H9 (cell line): ENCODE results near the gene DNASE1L1. TPM values are rescaled to one million over a fixed set of nuclear protein-coding genes. Genes with fewer than 3 reads are reported as not detected.

Experiments
- DNase-seq: peaks from one replicate; pipeline ENCODE4 v3.0.0-alpha.2; 2017
- H2AFZ ChIP-seq: one replicate; pipeline ENCODE4 v1.6.1; 2013; ENCODE audit warnings: mild to moderate bottlenecking, low read length, control low read depth, moderate library complexity
- H2AK5ac ChIP-seq: 2 replicates; pipeline ENCODE4 v1.6.1; 2013; ENCODE audit warnings: low read length, control low read depth, mixed read lengths; ENCODE audit not compliant: insufficient read length
- H2BK120ac ChIP-seq: one replicate; pipeline ENCODE4 v1.6.1; 2013; ENCODE audit warnings: low read depth, mild to moderate bottlenecking, low read length, control low read depth, inconsistent platforms; ENCODE audit not compliant: poor library complexity, severe bottlenecking
- H2BK12ac ChIP-seq: 2 replicates; pipeline ENCODE4 v1.6.1; 2013; ENCODE audit warnings: low read length, control low read depth, mixed read lengths, low read depth; ENCODE audit not compliant: insufficient read length
- H2BK15ac ChIP-seq: 2 replicates; pipeline ENCODE4 v1.6.1; 2013; ENCODE audit warnings: low read depth, low read length, control low read depth
- H2BK20ac ChIP-seq: one replicate; pipeline ENCODE4 v1.6.1; 2013; ENCODE audit warnings: low read depth, mild to moderate bottlenecking, low read length, control low read depth, inconsistent platforms; ENCODE audit not compliant: poor library complexity, severe bottlenecking
- H2BK5ac ChIP-seq: 2 replicates; pipeline ENCODE4 v1.6.1; 2013; ENCODE audit warnings: low read length, control low read depth, mixed read lengths; ENCODE audit not compliant: insufficient read length
- H3K14ac ChIP-seq: 2 replicates; pipeline ENCODE4 v1.6.1; 2013; ENCODE audit warnings: low read length, control low read depth; ENCODE audit not compliant: insufficient read depth
- H3K18ac ChIP-seq: 2 replicates; pipeline ENCODE4 v1.6.1; 2013; ENCODE audit warnings: low read depth, mild to moderate bottlenecking, mixed read lengths, low read length, control low read depth; ENCODE audit not compliant: insufficient read length
- H3K23ac ChIP-seq: 2 replicates; pipeline ENCODE4 v1.6.1; 2013; ENCODE audit warnings: low read length, control low read depth, mixed read lengths, low read depth; ENCODE audit not compliant: insufficient read length
- H3K23me2 ChIP-seq: 2 replicates; pipeline ENCODE4 v1.6.1; 2013; ENCODE audit warnings: low read depth, mild to moderate bottlenecking, mixed read lengths, low read length, control low read depth; ENCODE audit not compliant: insufficient read length, poor library complexity, severe bottlenecking
- H3K27ac ChIP-seq: 2 replicates; pipeline ENCODE4 v1.5.1; 2013; ENCODE audit warnings: low read length, control low read depth, mixed read lengths, low read depth; ENCODE audit not compliant: insufficient read length
- H3K27me3 ChIP-seq: 2 replicates; pipeline ENCODE4 v1.6.1; 2013; ENCODE audit warnings: low read length, control low read depth, inconsistent platforms; ENCODE audit not compliant: insufficient read depth
- H3K4ac ChIP-seq: 2 replicates; pipeline ENCODE4 v1.6.1; 2013; ENCODE audit warnings: low read depth, mild to moderate bottlenecking, control low read depth, inconsistent platforms, low read length, moderate library complexity
- H3K4me1 ChIP-seq: 2 replicates; pipeline ENCODE4 v1.6.1; 2013; ENCODE audit warnings: low read length, control low read depth, inconsistent platforms; ENCODE audit not compliant: insufficient read depth
- H3K4me2 ChIP-seq: 2 replicates; pipeline ENCODE4 v1.6.1; 2013; ENCODE audit warnings: low read length, control low read depth, mixed read lengths; ENCODE audit not compliant: insufficient read length, insufficient read depth
- H3K56ac ChIP-seq: 2 replicates; pipeline ENCODE4 v1.6.1; 2013; ENCODE audit warnings: low read depth, mild to moderate bottlenecking, mixed read lengths, low read length, control low read depth; ENCODE audit not compliant: insufficient read length
- H3K79me1 ChIP-seq: 2 replicates; pipeline ENCODE4 v1.6.1; 2013; ENCODE audit warnings: low read depth, mild to moderate bottlenecking, moderate library complexity, low read length, control low read depth, inconsistent platforms; ENCODE audit not compliant: insufficient read depth, poor library complexity, severe bottlenecking
- H3K79me2 ChIP-seq: 2 replicates; pipeline ENCODE4 v1.6.1; 2013; ENCODE audit warnings: low read length, control low read depth, inconsistent platforms; ENCODE audit not compliant: insufficient read depth
- H3K9ac ChIP-seq: 2 replicates; pipeline ENCODE4 v1.6.1; 2013; ENCODE audit warnings: low read length, control low read depth, mixed read lengths; ENCODE audit not compliant: insufficient read length; ENCODE audit errors: extremely low read depth
- H3K9me3 ChIP-seq: one replicate; pipeline ENCODE4 v1.6.1; 2013; ENCODE audit warnings: low read depth, low read length, inconsistent platforms; ENCODE audit not compliant: control insufficient read depth
- H3T11ph ChIP-seq: one replicate; pipeline ENCODE4 v1.6.1; 2013; ENCODE audit warnings: mild to moderate bottlenecking, low read length, control low read depth, inconsistent platforms
- H4K20me1 ChIP-seq: one replicate; pipeline ENCODE4 v1.6.1; 2013; ENCODE audit not compliant: control insufficient read depth, insufficient read length, insufficient read depth
- H4K5ac ChIP-seq: 2 replicates; pipeline ENCODE4 v1.6.1; 2013; ENCODE audit warnings: low read depth, mild to moderate bottlenecking, mixed read lengths, low read length, control low read depth; ENCODE audit not compliant: insufficient read length
- H4K8ac ChIP-seq: replicated peaks from 2 replicates; pipeline ENCODE4 v1.6.1; 2013; ENCODE audit warnings: low read length, control low read depth, mixed read lengths, low read depth; ENCODE audit not compliant: insufficient read length
- H4K91ac ChIP-seq: 2 replicates; pipeline ENCODE4 v1.6.1; 2013; ENCODE audit warnings: low read depth, mild to moderate bottlenecking, moderate library complexity, mixed read lengths, low read length, control low read depth; ENCODE audit not compliant: insufficient read length
- H3K27ac Mint-ChIP-seq, 3 experiments: 2 replicates in 2 of 3; 3 replicates in 1 of 3; pipeline ENCODE4 v1.8.0; 2020 to 2021; ENCODE audit warnings: mixed read lengths in 3 of 3, mild to moderate bottlenecking in 1 of 3, moderate library complexity in 1 of 3
- H3K27me3 Mint-ChIP-seq: 2 replicates; pipeline ENCODE4 v1.8.0; 2021; ENCODE audit warnings: low read depth, mild to moderate bottlenecking, moderate library complexity, mixed read lengths
- H3K36me3 Mint-ChIP-seq, 3 experiments: 2 replicates in 2 of 3; 3 replicates in 1 of 3; pipeline ENCODE4 v1.8.0; 2020 to 2021; ENCODE audit warnings: low read depth in 3 of 3, mixed read lengths in 3 of 3; ENCODE audit not compliant: insufficient read depth in 1 of 3
- H3K4me1 Mint-ChIP-seq, 2 experiments: 2 replicates each; pipeline ENCODE4 v1.8.0; 2020; ENCODE audit warnings: mixed read lengths in 2 of 2
- H3K4me3 Mint-ChIP-seq, 2 experiments: 2 replicates in 1 of 2; 3 replicates in 1 of 2; pipeline ENCODE4 v1.8.0; 2020 to 2021; ENCODE audit warnings: mild to moderate bottlenecking in 2 of 2, mixed read lengths in 2 of 2, moderate library complexity in 1 of 2
- H3K9me3 Mint-ChIP-seq, 2 experiments: 2 replicates in 1 of 2; 3 replicates in 1 of 2; pipeline ENCODE4 v1.8.0; 2020; ENCODE audit warnings: mild to moderate bottlenecking in 2 of 2, mixed read lengths in 2 of 2, moderate library complexity in 1 of 2
- CTCF ChIP-seq: fragments of 200-600 bp; sonication (generic); conservative IDR thresholded peaks from 3 replicates; pipeline ENCODE4 v1.8.0; 2021; ENCODE audit warnings: antibody characterized with exemption, mild to moderate bottlenecking
- WGBS: extraction: QIAGEN DNeasy Blood & Tissue Kit; methylation state at CpG from one replicate; pipeline ENCODE4 v1.1.7; 2013; ENCODE audit warnings: missing lambda C conversion rate, low lambda C conversion rate, mixed read lengths; ENCODE audit not compliant: insufficient read length; ENCODE audit errors: extremely low coverage; 5-methylcytosine and 5-hydroxymethylcytosine counted together
- total RNA-seq: library from RNA; stranded (reverse); gene quantifications from 2 replicates; pipeline ENCODE4 v1.2.1, GENCODE V29; 2021

DNASE1L1 gene
- total RNA-seq, 1 experiment from 2014 or later = 14.5 TPM

GRCh38 chrX:154365052-154365600, 43.9 kb downstream of the DNASE1L1 start:
- DNase-seq = no peak
- H3K18ac ChIP-seq = no peak overlapping the region
- Mint-ChIP-seq H3K27me3 (peaks cover 8% of the 10 kb centered on the region), H3K9me3 (peaks cover 47 to 66% of the 10 kb centered on the region in 2 experiments), H3K4me3 (no peak overlapping the region), H3K4me1 (0 out of 4 replicates have a peak, but pooled peaks cover 0 to 5% of the 10 kb centered on the region in 2 experiments), H3K36me3 (peaks cover 41 to 79% (median 78%) of the 10 kb centered on the region in 3 experiments), H3K27ac (0 out of 7 replicates have a peak overlapping the region, but pooled peaks of 1 of the 3 experiments have one; percentile 34)
- no CpG with 5 or more reads among the region's 20 CpGs for WGBS
- no peak overlapping the region for H3K4me2 ChIP-seq
- no peaks in the 10 kb centered on the region for H3K27me3 ChIP-seq
- H2BK5ac ChIP-seq = no peak overlapping the region
- H3K27ac ChIP-seq = no peak overlapping the region
- H3K14ac ChIP-seq = no peak overlapping the region
- H3K23ac ChIP-seq = no peak overlapping the region
- no peak overlapping the region for H2BK12ac ChIP-seq
- no peaks in the 10 kb centered on the region for H3K79me1 ChIP-seq
- H2AFZ ChIP-seq = no peak overlapping the region
- H3K9me3 ChIP-seq = peaks cover 9% of the 10 kb centered on the region
- no peak overlapping the region for H2BK20ac ChIP-seq
- no peak overlapping the region for H3K4ac ChIP-seq
- no peak overlapping the region for H3T11ph ChIP-seq
- no peak overlapping the region for H3K56ac ChIP-seq
- H2BK120ac ChIP-seq = no peak overlapping the region
- H4K91ac ChIP-seq = no peak overlapping the region
- H4K20me1 ChIP-seq = no peaks in the 10 kb centered on the region
- H4K8ac ChIP-seq = no peak overlapping the region
- no peaks in the 10 kb centered on the region for H3K4me1 ChIP-seq
- no peak for TF ChIP-seq CTCF
- H2BK15ac ChIP-seq = no peak overlapping the region
- no peak overlapping the region for H2AK5ac ChIP-seq
- H3K79me2 ChIP-seq = peaks cover 13% of the 10 kb centered on the region; the same call in 1 of the 2 replicates
- H4K5ac ChIP-seq = no peak overlapping the region
- no peak overlapping the region for H3K9ac ChIP-seq
- H3K23me2 ChIP-seq = peaks cover 3% of the 10 kb centered on the region
